Cortex of kidney (tissue), 1 donor: ENCODE data around the gene DLK1.

ENCODE experiments used
- DNase-seq: peaks from one replicate; lab custom pipeline; 2025; lab: John Stamatoyannopoulos, UW

Gene DLK1

DNA sequence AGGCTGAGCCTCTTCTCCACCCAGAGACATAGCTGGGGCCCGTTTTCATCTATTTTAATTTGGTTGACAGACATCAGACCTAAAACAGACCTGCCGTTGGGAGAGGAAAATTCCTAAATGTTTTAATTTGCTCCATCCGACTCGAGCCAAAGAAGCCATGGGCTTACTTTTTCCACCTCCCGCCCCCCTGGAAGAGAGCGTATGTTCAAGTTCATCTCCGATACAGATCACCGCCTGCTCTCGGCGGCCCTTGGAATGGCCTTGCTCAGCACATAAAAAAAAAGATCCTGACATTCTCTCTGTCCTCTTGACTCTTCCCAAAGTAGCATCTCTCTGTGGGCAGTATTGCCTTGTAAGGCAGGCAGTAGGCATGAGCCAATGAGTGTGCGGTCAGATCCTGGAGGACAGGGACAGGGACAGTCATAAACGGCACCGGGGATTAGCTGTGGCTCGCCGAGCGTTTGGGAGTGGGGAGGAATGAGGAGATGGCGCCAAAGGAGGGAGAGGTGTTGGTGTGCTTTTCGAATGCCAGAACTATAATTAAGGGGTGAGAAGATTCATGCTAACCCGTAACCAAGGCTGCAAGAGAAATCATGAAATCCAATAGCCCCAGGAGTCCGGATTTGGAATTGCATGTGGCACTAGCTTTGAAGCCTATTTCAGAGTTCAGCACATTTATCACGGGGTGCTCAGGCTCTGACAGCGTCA, 51.3 kb downstream of the DLK1 start:
- DNase-seq, result no peak

DNA sequence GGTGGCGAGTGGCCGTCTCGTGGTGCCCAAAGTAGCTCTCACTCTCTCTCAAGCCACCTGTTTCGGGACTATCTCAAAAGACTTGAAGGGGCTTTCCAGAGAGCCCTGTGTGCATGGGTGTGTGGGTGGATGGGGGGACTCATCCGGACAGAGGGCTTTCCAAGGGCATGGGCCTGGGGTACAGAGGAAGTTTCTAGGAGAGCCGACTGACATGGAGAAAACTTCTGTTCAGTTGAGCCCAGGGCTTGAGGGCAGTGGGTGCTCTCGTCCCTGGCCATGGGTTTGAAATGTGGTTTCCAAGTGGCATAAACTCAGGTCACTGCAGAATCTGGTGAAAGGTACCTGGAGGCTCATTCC, 51.8 kb downstream of the DLK1 start:
- no peak for DNase-seq

GRCh38 chr14:100778951-100779690, 52.4 kb downstream of the DLK1 start:
- no peak for DNase-seq

- DNase-seq, result no peak
These were observed 53.0 kb downstream of the DLK1 start for GRCh38 chr14:100779691-100780080.

DNA sequence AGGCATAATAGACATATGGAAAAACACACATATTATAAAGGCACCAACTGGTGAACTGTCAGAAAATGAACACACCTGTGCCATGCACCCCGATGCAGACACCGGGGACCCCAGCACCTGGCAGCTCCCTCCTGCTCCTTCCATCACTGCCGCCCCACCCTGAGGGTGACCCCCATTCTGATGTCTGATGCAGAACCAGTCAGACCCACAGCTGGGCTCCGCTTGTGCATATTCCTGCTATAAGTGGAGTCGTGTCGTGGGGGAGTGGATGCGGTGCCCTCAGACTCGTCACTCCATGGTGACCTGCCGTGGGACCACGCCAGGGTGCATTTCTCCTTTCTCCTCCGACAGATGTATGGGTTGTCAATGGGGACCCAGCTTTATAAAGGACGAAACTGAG, 53.6 kb downstream of the DLK1 start:
- DNase-seq, result no peak

GRCh38 chr14:100780646-100781355, 54.1 kb downstream of the DLK1 start:
- no peak for DNase-seq

DNA sequence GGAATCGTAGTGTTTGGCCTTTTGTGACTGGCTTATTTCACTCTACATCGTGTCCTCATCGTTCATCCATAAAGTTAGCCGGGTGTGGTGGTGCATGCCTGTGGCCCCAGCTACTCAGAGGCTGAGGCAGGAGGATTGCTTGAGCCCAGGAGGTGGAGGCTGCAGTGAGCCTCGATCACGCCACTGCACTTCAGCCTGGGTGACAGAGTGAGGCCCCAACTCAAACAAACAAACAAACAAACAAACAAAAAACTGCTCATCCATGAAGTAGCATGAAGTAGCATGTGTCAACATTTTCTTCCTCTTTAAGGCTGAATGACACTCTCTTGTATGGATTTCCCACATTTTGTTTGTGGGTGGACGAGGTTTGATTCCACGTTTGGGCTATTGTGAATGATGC, 55.3 kb downstream of the DLK1 start:
- no peak for DNase-seq

- no peak for DNase-seq
These were observed 56.0 kb downstream of the DLK1 start for GRCh38 chr14:100782516-100783320.

GRCh38 chr14:100783630-100784370, 57.1 kb downstream of the DLK1 start:
- DNase-seq, result no peak

DNA sequence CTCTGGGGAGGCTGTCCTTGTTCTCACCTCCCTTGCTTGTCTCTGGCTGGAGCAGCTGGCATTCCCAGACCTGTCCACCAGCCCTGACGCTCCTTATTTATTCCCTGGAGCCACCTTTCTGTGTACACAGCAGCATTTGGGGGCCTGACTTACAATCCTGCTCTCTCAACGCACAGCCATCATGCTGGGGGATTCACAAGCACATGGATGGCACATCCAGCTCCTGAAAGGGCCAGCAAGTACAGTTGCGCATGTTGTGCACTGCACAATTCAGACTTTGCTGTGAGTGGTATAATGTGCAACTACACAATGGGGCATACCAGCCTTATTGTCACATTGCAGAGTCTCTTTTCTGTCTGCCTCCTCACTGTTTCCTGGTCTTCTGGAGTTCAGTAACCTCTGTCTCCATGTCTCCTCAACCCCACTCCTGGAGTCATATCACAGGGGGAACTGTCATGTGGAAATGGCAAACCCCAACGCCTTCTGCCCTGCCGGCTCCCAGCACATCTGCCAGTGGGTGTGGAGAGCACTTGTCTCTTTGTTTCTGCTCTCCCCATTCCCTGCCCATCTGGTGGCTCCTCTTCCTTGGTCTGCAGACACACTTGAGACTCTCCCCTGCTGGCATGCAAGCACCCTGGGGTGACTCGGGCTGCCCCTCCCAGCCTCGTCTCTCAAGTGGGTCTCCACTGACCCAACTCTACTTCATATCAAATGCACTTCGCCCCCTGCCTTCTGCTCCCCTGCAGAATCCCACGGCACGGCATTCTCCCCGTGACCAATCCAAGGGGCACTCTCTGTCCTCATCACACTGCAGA, 58.0 kb downstream of the DLK1 start:
- no peak for DNase-seq

GRCh38 chr14:100785338-100785615, 58.6 kb downstream of the DLK1 start:
- no peak for DNase-seq

- no peak for DNase-seq
These were observed 58.9 kb downstream of the DLK1 start for GRCh38 chr14:100785626-100786025.

DNA sequence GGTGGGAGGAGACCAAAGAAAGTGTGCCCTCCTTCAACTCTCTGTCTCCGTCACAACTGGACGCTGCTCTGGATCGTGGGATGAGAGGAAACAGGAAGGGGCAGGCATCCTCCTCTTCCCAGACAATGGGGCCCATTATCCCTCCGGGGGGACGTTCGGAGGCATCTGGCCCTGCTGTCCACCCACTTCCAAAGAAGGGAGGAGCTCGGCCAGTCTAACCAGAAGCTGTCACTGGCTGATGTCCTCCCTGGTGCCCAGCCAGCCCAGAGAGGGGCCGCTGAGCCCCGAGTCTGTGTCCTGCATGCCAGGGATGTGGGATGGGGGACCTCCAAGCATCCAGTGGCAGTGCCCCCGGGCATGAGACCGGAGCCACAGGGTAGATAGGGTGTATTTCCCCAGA, 59.4 kb downstream of the DLK1 start:
- no peak for DNase-seq

DNA sequence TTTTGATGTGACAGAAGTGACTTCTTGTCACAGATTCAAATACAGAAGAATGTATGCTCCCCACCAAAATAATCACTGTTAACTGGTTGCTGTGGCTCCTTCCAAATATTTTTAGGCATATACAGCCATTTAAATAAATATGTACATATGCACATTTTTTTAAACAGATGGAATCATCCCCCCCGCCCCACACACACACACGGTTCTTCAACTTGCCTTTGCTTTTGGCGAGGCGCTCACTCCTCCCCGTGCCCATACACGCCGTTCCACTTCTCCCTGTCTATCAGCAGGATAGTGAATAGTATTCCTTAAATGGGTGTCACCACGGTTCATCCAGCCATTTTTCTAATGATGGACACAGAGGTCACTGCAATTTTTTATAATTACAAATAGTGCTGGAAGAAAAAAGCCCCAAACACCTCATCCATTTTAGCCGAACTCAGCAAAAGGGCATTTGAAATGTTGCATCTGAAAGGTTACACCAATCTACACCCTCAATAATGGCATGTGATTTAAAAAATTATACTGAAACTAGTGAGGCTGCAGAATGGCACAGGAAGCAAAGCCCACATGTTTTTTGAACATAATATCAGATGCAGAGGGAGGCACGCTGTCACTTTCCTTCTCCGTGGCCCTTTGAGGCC, 60.0 kb downstream of the DLK1 start:
- no peak for DNase-seq

GRCh38 chr14:100787659-100788058, 61.0 kb downstream of the DLK1 start:
- no peak for DNase-seq
